HepG2 (cell line): ENCODE results near the gene SLC25A47. TPM values are rescaled to one million over a fixed set of nuclear protein-coding genes. Genes with fewer than 3 reads are reported as not detected.

Experiments
- FOSL2 ChIP-seq: sonication (generic); formaldehyde crosslinking; IDR thresholded peaks from 2 replicates; pipeline ENCODE4 v1.4.0; 2020; ENCODE audit warnings: missing genetic modification reagents
- MATR3 ChIP-seq: sonication (generic); formaldehyde crosslinking; IDR thresholded peaks from 2 replicates; pipeline ENCODE4 v1.4.0; 2020; ENCODE audit warnings: missing genetic modification reagents
- MEIS2 ChIP-seq: sonication (generic); formaldehyde crosslinking; IDR thresholded peaks from 2 replicates; pipeline ENCODE4 v1.9.0; 2021; ENCODE audit warnings: mild to moderate bottlenecking, missing genetic modification reagents
- SP140L ChIP-seq: sonication (generic); formaldehyde crosslinking; IDR thresholded peaks from 2 replicates; pipeline ENCODE4 v1.4.0; 2020; ENCODE audit warnings: missing genetic modification reagents, borderline replicate concordance
- ZBTB49 ChIP-seq: sonication (generic); formaldehyde crosslinking; IDR thresholded peaks from 2 replicates; pipeline ENCODE4 v1.4.0; 2020; ENCODE audit warnings: missing genetic modification reagents, borderline replicate concordance
- ZNF235 ChIP-seq: sonication (generic); formaldehyde crosslinking; IDR thresholded peaks from 2 replicates; pipeline ENCODE4 v1.8.1; 2023; ENCODE audit warnings: mild to moderate bottlenecking, missing genetic modification reagents, borderline replicate concordance
- ZNF256 ChIP-seq: sonication (generic); formaldehyde crosslinking; conservative IDR thresholded peaks from 2 replicates; pipeline ENCODE4 v1.4.0; 2020; ENCODE audit warnings: missing genetic modification reagents
- ZNF678 ChIP-seq: sonication (generic); formaldehyde crosslinking; IDR thresholded peaks from 2 replicates; pipeline ENCODE4 v1.4.0; 2020; ENCODE audit warnings: mild to moderate bottlenecking, missing genetic modification reagents
- polyA plus RNA-seq, 8 experiments: library from polyadenylated mRNA; depleted of rRNA in 3 of 8; stranded (reverse) in 7 of 8; unstranded in 1 of 8; fragments of >200 nt; fragmentation: Illumina TruSeq in 4 of 8; extraction: Trizol in 4 of 8; gene quantifications; 2 replicates each; pipeline versions ENCODE4 v1.2.1 to v1.2.3, GENCODE V29; 2011 to 2016; ENCODE audit warnings: low read depth in 4 of 8, missing spikeins in 1 of 8, mixed read lengths in 1 of 8; ENCODE audit not compliant: insufficient read depth in 1 of 8
- total RNA-seq, 5 experiments: library from RNA; depleted of rRNA; stranded (reverse); fragments of >200 nt; fragmentation: Illumina TruSeq; extraction: Trizol; gene quantifications; 2 replicates each; pipeline ENCODE4 v1.2.3, GENCODE V29; 2016; ENCODE audit warnings: low read depth in 1 of 5
- TF ChIP-seq, protein P1 (sequence below): IDR thresholded peaks from 2 replicates; pipeline ENCODE4 v1.6.1; 2016; ENCODE audit warnings: low read depth, missing genetic modification reagents, missing compliant biosample characterization
- TF ChIP-seq, protein P2 (sequence below): IDR thresholded peaks from 2 replicates; pipeline ENCODE4 v1.6.1; 2012; ENCODE audit warnings: low read depth, low read length, improper control_type of control experiment
- TF ChIP-seq, protein P3 (sequence below): sonication (generic); formaldehyde crosslinking; IDR thresholded peaks from 2 replicates; pipeline ENCODE4 v1.4.0; 2020; ENCODE audit warnings: missing genetic modification reagents
- TF ChIP-seq, protein P4 (sequence below): sonication (generic); formaldehyde crosslinking; IDR thresholded peaks from 2 replicates; pipeline ENCODE4 v1.4.0; 2020; ENCODE audit warnings: missing genetic modification reagents, borderline replicate concordance

The SLC25A47 gene
- total and polyA plus RNA-seq, 2 of the 13 experiments (the other 11 are each of a cell fraction or from before 2014, with no cell fraction given), result 1.0 to 1.7 TPM

DNA sequence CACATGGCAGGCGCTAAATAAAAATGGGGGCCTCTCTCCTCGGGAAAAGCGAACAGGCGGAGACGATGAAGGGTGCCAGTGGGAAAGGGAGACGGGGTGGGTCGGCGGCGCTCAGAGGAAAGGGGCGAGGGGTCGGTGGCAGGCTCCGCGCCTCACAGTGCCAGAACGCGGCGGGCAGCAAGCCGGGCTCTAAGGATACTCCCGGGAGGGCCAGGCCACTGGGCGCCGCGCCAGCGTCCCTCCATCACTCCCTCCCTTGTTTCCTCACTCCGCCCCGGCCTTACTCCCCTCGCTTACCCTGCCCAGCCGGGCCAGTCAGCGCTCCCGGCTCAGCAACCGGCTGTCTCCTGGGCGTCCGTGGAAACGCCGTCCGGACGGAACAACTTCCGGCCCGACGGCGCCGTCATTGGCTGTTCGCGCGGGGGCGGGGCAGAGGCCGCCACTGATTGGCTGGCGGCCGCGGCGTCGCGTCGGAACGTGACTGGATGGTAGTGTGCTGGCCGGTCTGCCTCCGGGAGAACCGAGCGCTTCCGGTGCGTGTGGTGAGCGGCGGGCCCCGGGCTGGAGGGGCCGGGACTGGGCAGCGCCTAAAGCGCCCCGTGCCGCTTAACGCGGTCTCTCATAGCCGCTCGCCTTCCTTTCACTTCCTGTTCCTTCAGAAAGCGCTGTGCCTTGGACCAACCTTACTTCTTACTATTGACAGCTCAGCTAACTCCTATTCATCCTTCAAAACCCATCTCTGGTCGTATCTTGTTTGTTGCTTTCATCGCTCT lies 53.0 kb downstream of the SLC25A47 start, which contains the start of gene WDR25 (continued):
- TF ChIP-seq, protein P1, sequence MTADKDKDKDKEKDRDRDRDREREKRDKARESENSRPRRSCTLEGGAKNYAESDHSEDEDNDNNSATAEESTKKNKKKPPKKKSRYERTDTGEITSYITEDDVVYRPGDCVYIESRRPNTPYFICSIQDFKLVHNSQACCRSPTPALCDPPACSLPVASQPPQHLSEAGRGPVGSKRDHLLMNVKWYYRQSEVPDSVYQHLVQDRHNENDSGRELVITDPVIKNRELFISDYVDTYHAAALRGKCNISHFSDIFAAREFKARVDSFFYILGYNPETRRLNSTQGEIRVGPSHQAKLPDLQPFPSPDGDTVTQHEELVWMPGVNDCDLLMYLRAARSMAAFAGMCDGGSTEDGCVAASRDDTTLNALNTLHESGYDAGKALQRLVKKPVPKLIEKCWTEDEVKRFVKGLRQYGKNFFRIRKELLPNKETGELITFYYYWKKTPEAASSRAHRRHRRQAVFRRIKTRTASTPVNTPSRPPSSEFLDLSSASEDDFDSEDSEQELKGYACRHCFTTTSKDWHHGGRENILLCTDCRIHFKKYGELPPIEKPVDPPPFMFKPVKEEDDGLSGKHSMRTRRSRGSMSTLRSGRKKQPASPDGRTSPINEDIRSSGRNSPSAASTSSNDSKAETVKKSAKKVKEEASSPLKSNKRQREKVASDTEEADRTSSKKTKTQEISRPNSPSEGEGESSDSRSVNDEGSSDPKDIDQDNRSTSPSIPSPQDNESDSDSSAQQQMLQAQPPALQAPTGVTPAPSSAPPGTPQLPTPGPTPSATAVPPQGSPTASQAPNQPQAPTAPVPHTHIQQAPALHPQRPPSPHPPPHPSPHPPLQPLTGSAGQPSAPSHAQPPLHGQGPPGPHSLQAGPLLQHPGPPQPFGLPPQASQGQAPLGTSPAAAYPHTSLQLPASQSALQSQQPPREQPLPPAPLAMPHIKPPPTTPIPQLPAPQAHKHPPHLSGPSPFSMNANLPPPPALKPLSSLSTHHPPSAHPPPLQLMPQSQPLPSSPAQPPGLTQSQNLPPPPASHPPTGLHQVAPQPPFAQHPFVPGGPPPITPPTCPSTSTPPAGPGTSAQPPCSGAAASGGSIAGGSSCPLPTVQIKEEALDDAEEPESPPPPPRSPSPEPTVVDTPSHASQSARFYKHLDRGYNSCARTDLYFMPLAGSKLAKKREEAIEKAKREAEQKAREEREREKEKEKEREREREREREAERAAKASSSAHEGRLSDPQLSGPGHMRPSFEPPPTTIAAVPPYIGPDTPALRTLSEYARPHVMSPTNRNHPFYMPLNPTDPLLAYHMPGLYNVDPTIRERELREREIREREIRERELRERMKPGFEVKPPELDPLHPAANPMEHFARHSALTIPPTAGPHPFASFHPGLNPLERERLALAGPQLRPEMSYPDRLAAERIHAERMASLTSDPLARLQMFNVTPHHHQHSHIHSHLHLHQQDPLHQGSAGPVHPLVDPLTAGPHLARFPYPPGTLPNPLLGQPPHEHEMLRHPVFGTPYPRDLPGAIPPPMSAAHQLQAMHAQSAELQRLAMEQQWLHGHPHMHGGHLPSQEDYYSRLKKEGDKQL, result no peak
- TF ChIP-seq ZNF678 (CRISPR knock-in tag) (no peak), MATR3 (no peak), MEIS2 (CRISPR knock-in tag) (peak; percentile 77; the same call in 1 of the 2 replicates), FOSL2 (CRISPR knock-in tag) (peak; percentile 58; the same call in 1 of the 2 replicates), ZNF256 (CRISPR knock-in tag) (no peak), SP140L (CRISPR knock-in tag) (peak; percentile 41; the same call in 1 of the 2 replicates), ZNF235 (no peak), ZBTB49 (CRISPR knock-in tag) (0 out of 2 replicates have a peak, but pooled peaks have one; percentile 21)
- TF ChIP-seq, protein P2, sequence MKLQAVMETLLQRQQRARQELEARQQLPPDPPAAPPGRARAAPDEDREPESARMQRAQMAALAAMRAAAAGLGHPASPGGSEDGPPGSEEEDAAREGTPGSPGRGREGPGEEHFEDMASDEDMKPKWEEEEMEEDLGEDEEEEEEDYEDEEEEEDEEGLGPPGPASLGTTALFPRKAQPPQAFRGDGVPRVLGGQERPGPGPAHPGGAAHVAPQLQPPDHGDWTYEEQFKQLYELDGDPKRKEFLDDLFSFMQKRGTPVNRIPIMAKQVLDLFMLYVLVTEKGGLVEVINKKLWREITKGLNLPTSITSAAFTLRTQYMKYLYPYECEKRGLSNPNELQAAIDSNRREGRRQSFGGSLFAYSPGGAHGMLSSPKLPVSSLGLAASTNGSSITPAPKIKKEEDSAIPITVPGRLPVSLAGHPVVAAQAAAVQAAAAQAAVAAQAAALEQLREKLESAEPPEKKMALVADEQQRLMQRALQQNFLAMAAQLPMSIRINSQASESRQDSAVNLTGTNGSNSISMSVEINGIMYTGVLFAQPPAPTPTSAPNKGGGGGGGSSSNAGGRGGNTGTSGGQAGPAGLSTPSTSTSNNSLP, result no peak
- TF ChIP-seq, protein P3, sequence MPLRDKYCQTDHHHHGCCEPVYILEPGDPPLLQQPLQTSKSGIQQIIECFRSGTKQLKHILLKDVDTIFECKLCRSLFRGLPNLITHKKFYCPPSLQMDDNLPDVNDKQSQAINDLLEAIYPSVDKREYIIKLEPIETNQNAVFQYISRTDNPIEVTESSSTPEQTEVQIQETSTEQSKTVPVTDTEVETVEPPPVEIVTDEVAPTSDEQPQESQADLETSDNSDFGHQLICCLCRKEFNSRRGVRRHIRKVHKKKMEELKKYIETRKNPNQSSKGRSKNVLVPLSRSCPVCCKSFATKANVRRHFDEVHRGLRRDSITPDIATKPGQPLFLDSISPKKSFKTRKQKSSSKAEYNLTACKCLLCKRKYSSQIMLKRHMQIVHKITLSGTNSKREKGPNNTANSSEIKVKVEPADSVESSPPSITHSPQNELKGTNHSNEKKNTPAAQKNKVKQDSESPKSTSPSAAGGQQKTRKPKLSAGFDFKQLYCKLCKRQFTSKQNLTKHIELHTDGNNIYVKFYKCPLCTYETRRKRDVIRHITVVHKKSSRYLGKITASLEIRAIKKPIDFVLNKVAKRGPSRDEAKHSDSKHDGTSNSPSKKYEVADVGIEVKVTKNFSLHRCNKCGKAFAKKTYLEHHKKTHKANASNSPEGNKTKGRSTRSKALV (CRISPR knock-in tag), result no peak
- TF ChIP-seq, protein P4, sequence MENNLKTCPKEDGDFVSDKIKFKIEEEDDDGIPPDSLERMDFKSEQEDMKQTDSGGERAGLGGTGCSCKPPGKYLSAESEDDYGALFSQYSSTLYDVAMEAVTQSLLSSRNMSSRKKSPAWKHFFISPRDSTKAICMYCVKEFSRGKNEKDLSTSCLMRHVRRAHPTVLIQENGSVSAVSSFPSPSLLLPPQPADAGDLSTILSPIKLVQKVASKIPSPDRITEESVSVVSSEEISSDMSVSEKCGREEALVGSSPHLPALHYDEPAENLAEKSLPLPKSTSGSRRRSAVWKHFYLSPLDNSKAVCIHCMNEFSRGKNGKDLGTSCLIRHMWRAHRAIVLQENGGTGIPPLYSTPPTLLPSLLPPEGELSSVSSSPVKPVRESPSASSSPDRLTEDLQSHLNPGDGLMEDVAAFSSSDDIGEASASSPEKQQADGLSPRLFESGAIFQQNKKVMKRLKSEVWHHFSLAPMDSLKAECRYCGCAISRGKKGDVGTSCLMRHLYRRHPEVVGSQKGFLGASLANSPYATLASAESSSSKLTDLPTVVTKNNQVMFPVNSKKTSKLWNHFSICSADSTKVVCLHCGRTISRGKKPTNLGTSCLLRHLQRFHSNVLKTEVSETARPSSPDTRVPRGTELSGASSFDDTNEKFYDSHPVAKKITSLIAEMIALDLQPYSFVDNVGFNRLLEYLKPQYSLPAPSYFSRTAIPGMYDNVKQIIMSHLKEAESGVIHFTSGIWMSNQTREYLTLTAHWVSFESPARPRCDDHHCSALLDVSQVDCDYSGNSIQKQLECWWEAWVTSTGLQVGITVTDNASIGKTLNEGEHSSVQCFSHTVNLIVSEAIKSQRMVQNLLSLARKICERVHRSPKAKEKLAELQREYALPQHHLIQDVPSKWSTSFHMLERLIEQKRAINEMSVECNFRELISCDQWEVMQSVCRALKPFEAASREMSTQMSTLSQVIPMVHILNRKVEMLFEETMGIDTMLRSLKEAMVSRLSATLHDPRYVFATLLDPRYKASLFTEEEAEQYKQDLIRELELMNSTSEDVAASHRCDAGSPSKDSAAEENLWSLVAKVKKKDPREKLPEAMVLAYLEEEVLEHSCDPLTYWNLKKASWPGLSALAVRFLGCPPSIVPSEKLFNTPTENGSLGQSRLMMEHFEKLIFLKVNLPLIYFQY (CRISPR knock-in tag), result peak; percentile 88
